ENCODE results near the gene CD58. TPM values are rescaled to one million over a fixed set of nuclear protein-coding genes. Genes with fewer than 3 reads are reported as not detected.
"Not testable (repeated sequence)": the region's sequence is repeated elsewhere in the genome, so short reads cannot be mapped to it uniquely, and the experiment has no call there.

Gene CD58
- polyA plus RNA-seq (ENCODE audit: insufficient read length): 19.5 TPM
- long read RNA-seq, donor 1, transcript CD58-202 (6 exons, 1,098 nt): major isoform, 10 of 12 reads
- long read RNA-seq, donor 1, partial matches to known transcripts: 0 of 12 reads
- long read RNA-seq, donor 1, other reads (novel, unspliced or antisense): 0 of 12 reads
- long read RNA-seq, donor 2, transcript CD58-202 (6 exons, 1,098 nt): major isoform, 6 of 8 reads
- long read RNA-seq, donor 2, partial matches to known transcripts: 0 of 8 reads
- long read RNA-seq, donor 2, other reads (novel, unspliced or antisense): 0 of 8 reads
- long read RNA-seq, donor 3, transcript CD58-202 (6 exons, 1,098 nt): major isoform, 7 of 8 reads
- long read RNA-seq, donor 3, partial matches to known transcripts: 0 of 8 reads
- long read RNA-seq, donor 3, other reads (novel, unspliced or antisense): 0 of 8 reads
- long read RNA-seq, donor 4, partial matches to known transcripts: 0 of 1 reads
- long read RNA-seq, donor 4, other reads (novel, unspliced or antisense): 0 of 1 reads
- long read RNA-seq, donor 5, transcript CD58-202 (6 exons, 1,098 nt): major isoform, 15 of 23 reads
- long read RNA-seq, donor 5, partial matches to known transcripts: 0 of 23 reads
- long read RNA-seq, donor 5, other reads (novel, unspliced or antisense): 0 of 23 reads
- long read RNA-seq, donor 6, transcript CD58-202 (6 exons, 1,098 nt): major isoform, 11 of 14 reads
- long read RNA-seq, donor 6, partial matches to known transcripts: 0 of 14 reads
- long read RNA-seq, donor 6, other reads (novel, unspliced or antisense): 0 of 14 reads
- long read RNA-seq, donor 7, transcript CD58-202 (6 exons, 1,098 nt): minor isoform, 7 of 19 reads
- long read RNA-seq, donor 7, transcript CD58-201 (4 exons, 892 nt): major isoform, 9 of 19 reads
- long read RNA-seq, donor 7, partial matches to known transcripts: 0 of 19 reads
- long read RNA-seq, donor 7, other reads (novel, unspliced or antisense): 0 of 19 reads
- long read RNA-seq, donor 8, transcript CD58-202 (6 exons, 1,098 nt): major isoform, 5 of 7 reads
- long read RNA-seq, donor 8, partial matches to known transcripts: 0 of 7 reads
- long read RNA-seq, donor 8, other reads (novel, unspliced or antisense): 0 of 7 reads

- DNase-seq: peak; percentile 75
These were observed at the start of gene CD58 for GRCh38 chr1:116570358-116571214. Gene CD58 (minus strand): TSS chr1:116571026. CDS start chr1:116570972, 54 bp downstream.

GRCh38 chr1:116620392-116620791, 49.6 kb upstream of the CD58 start:
- not testable (repeated sequence) for DNase-seq

GRCh38 chr1:116619106-116619505, 48.3 kb upstream of the CD58 start:
- DNase-seq: not testable (repeated sequence)

- DNase-seq: not testable (repeated sequence)
These were observed 47.0 kb upstream of the CD58 start for GRCh38 chr1:116617808-116618207.

- not testable (repeated sequence) for DNase-seq
These were observed 43.0 kb upstream of the CD58 start for GRCh38 chr1:116613825-116614224.

GRCh38 chr1:116609801-116610371, 39.1 kb upstream of the CD58 start:
- DNase-seq: not testable (repeated sequence)

GRCh38 chr1:116608841-116609240, 38.0 kb upstream of the CD58 start:
- not testable (repeated sequence) for DNase-seq

GRCh38 chr1:116608151-116608550, 37.3 kb upstream of the CD58 start:
- DNase-seq: not testable (repeated sequence)

GRCh38 chr1:116607463-116607862, 36.6 kb upstream of the CD58 start:
- DNase-seq: not testable (repeated sequence)

GRCh38 chr1:116606067-116606466, 35.2 kb upstream of the CD58 start:
- not testable (repeated sequence) for DNase-seq

GRCh38 chr1:116605315-116605714, 34.5 kb upstream of the CD58 start:
- DNase-seq: no peak

GRCh38 chr1:116604408-116604807, 33.6 kb upstream of the CD58 start:
- DNase-seq: not testable (repeated sequence)

GRCh38 chr1:116603646-116604045, 32.8 kb upstream of the CD58 start:
- not testable (repeated sequence) for DNase-seq

GRCh38 chr1:116599369-116599768, 28.5 kb upstream of the CD58 start:
- DNase-seq: not testable (repeated sequence)

- not testable (repeated sequence) for DNase-seq
These were observed 27.7 kb upstream of the CD58 start for GRCh38 chr1:116598420-116599036.

- not testable (repeated sequence) for DNase-seq
These were observed 26.6 kb upstream of the CD58 start for GRCh38 chr1:116597388-116597787.

- not testable (repeated sequence) for DNase-seq
These were observed 26.0 kb upstream of the CD58 start for GRCh38 chr1:116596742-116597307.

GRCh38 chr1:116595946-116596741, 25.3 kb upstream of the CD58 start:
- DNase-seq: not testable (repeated sequence)
